Retinal pigment epithelial cell (primary cell): Measurements from ENCODE around the gene ROM1.
"Not testable (repeated sequence)": the region's sequence is repeated elsewhere in the genome, so short reads cannot be mapped to it uniquely, and the experiment has no call there.

ENCODE experiments used
- DNase-seq: peaks from one replicate; pipeline ENCODE4 v3.0.0-alpha.2; 2010; ENCODE audit warnings: low read depth
- H3K4me3 ChIP-seq: 2 replicates; pipeline ENCODE4 v1.5.1; 2011; ENCODE audit warnings: mild to moderate bottlenecking, low read length, control low read depth, moderate library complexity
- CTCF ChIP-seq: conservative IDR thresholded peaks from 2 replicates; pipeline ENCODE4 v1.5.1; 2011; ENCODE audit warnings: low read depth, low read length, control low read depth, inconsistent platforms

ROM1 gene

GRCh38 chr11:62577046-62577714, 35.9 kb upstream of the ROM1 start:
- H3K4me3 ChIP-seq: no peak overlapping the region
- TF ChIP-seq CTCF: no peak
- DNase-seq: no peak

GRCh38 chr11:62578541-62578940, 34.5 kb upstream of the ROM1 start:
- TF ChIP-seq CTCF: no peak
- H3K4me3 ChIP-seq: no peak overlapping the region
- no peak for DNase-seq

- H3K4me3 ChIP-seq: no peak overlapping the region
- TF ChIP-seq CTCF: no peak
- no peak for DNase-seq
Measured at GRCh38 chr11:62579252-62579651, 33.8 kb upstream of the ROM1 start.

- H3K4me3 ChIP-seq: no peak overlapping the region
- TF ChIP-seq CTCF: no peak
- no peak for DNase-seq
Measured at GRCh38 chr11:62580959-62581715, 31.9 kb upstream of the ROM1 start.

GRCh38 chr11:62581735-62582134, 31.3 kb upstream of the ROM1 start:
- H3K4me3 ChIP-seq, DNase-seq: not testable (repeated sequence)

- not testable (repeated sequence) for H3K4me3 ChIP-seq, DNase-seq
Measured at GRCh38 chr11:62585356-62585755, 27.7 kb upstream of the ROM1 start.

GRCh38 chr11:62588966-62589637, 24.0 kb upstream of the ROM1 start:
- peak; percentile 52 for TF ChIP-seq CTCF
- no peak for DNase-seq
- no peak overlapping the region for H3K4me3 ChIP-seq
